IMR-90 (cell line): ENCODE measurements around the gene BGN.

Source experiments
- CEBPB ChIP-seq: IDR thresholded peaks from 2 replicates; pipeline ENCODE4 v1.6.1; 2012; ENCODE audit warnings: low read depth, low read length, improper control_type of control experiment
- FOS ChIP-seq: fragments of 150-350 bp; IDR thresholded peaks from 2 replicates; pipeline ENCODE4 v1.6.1; 2016; ENCODE audit warnings: low read depth, low read length
- MAFK ChIP-seq: IDR thresholded peaks from 2 replicates; pipeline ENCODE4 v1.6.1; 2012; ENCODE audit warnings: low read depth, low read length, improper control_type of control experiment
- POLR2A ChIP-seq: IDR thresholded peaks from 2 replicates; pipeline ENCODE4 v1.6.1; 2012; ENCODE audit warnings: mild to moderate bottlenecking, low read depth, low read length
- RAD21 ChIP-seq: IDR thresholded peaks from 2 replicates; pipeline ENCODE4 v1.6.1; 2012; ENCODE audit warnings: low read length, improper control_type of control experiment
- TF ChIP-seq, protein P1 (sequence below): fragments of 150-350 bp; IDR thresholded peaks from 2 replicates; pipeline ENCODE4 v1.6.1; 2017; ENCODE audit warnings: mild to moderate bottlenecking, antibody characterized with exemption, low read length, low read depth
- TF ChIP-seq, protein P2 (sequence below): conservative IDR thresholded peaks from 2 replicates; pipeline ENCODE4 v1.5.1; 2012; ENCODE audit warnings: mild to moderate bottlenecking, low read depth, low read length, improper control_type of control experiment

DNA sequence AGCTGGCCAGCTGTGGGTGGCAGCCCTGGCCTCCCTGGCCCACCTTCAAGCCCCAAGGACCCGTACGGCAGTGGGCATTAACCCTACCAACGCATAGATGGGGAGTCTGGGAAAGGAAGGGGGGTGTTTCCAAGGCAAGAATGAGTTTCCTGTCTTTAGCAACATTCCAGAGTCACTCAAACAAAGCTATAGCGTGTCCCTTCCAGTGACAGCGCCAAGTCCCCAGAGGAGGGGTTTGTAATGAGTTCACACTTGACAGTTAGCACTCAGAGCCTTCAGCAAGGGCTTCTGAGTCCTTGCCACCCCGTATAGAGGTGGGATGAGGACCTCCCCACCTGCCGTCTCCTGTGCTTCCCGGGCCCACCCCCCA lies 1.8 kb downstream of the BGN start:
- TF ChIP-seq, protein P1, sequence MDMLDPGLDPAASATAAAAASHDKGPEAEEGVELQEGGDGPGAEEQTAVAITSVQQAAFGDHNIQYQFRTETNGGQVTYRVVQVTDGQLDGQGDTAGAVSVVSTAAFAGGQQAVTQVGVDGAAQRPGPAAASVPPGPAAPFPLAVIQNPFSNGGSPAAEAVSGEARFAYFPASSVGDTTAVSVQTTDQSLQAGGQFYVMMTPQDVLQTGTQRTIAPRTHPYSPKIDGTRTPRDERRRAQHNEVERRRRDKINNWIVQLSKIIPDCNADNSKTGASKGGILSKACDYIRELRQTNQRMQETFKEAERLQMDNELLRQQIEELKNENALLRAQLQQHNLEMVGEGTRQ = no peak
- TF ChIP-seq, protein P2, sequence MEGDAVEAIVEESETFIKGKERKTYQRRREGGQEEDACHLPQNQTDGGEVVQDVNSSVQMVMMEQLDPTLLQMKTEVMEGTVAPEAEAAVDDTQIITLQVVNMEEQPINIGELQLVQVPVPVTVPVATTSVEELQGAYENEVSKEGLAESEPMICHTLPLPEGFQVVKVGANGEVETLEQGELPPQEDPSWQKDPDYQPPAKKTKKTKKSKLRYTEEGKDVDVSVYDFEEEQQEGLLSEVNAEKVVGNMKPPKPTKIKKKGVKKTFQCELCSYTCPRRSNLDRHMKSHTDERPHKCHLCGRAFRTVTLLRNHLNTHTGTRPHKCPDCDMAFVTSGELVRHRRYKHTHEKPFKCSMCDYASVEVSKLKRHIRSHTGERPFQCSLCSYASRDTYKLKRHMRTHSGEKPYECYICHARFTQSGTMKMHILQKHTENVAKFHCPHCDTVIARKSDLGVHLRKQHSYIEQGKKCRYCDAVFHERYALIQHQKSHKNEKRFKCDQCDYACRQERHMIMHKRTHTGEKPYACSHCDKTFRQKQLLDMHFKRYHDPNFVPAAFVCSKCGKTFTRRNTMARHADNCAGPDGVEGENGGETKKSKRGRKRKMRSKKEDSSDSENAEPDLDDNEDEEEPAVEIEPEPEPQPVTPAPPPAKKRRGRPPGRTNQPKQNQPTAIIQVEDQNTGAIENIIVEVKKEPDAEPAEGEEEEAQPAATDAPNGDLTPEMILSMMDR = no peak
- TF ChIP-seq POLR2A (no peak), MAFK (no peak), CEBPB (no peak), FOS (no peak), RAD21 (no peak)
